ENCODE results near the gene MEF2D.

MEF2D gene

DNA sequence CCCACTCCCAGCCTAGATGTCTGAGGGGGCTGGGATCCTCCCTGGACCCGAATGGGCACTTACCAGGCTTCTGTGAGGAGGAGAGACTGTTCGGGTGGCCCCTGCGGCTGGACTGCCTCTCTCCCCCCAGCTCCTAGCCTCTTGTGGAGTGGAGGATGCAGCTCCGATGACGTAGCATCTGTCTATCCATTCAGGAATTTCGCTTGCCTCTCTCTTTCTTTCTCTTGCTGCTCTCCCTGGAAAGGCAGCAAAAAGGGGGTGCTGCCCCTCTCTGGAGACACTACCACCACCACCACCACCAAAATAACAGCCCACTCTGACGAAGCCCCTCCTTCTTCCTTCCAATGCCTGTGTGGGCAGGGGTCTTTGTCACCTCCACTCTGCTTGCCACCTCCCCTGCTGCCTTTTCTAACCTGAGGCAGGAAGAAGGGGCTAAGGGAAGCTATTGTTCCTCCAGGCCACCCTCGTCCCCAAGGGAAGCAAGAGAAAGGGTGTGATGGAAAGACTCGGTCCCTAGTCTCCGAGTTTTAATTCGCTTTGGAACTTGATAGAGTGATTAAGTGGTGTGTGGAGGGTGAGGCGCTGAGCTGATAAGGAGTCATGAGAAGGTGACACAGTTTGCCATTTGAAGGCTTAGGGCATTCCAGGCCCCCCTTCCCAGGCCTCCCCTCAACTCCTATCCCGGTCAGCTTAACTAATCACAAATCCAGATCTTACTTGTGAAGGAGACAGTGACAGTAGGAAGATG is 71.1 kb downstream of the MEF2D start:
- Mint-ChIP-seq H3K4me3 (no peak overlapping the region), H3K27me3 (ENCODE audit: low read depth) (peaks cover 100% of the 10 kb centered on the region), H3K9me3 (no peaks in the 10 kb centered on the region), H3K27ac (no peak overlapping the region), H3K4me1 (no peaks in the 10 kb centered on the region), H3K36me3 (ENCODE audit: low read depth) (no peaks in the 10 kb centered on the region)
- TF ChIP-seq, protein P1, sequence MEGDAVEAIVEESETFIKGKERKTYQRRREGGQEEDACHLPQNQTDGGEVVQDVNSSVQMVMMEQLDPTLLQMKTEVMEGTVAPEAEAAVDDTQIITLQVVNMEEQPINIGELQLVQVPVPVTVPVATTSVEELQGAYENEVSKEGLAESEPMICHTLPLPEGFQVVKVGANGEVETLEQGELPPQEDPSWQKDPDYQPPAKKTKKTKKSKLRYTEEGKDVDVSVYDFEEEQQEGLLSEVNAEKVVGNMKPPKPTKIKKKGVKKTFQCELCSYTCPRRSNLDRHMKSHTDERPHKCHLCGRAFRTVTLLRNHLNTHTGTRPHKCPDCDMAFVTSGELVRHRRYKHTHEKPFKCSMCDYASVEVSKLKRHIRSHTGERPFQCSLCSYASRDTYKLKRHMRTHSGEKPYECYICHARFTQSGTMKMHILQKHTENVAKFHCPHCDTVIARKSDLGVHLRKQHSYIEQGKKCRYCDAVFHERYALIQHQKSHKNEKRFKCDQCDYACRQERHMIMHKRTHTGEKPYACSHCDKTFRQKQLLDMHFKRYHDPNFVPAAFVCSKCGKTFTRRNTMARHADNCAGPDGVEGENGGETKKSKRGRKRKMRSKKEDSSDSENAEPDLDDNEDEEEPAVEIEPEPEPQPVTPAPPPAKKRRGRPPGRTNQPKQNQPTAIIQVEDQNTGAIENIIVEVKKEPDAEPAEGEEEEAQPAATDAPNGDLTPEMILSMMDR (IDR thresholded peaks at IDR 0.05; ENCODE audit: unreplicated experiment in 3 of 3), result no peak

DNA sequence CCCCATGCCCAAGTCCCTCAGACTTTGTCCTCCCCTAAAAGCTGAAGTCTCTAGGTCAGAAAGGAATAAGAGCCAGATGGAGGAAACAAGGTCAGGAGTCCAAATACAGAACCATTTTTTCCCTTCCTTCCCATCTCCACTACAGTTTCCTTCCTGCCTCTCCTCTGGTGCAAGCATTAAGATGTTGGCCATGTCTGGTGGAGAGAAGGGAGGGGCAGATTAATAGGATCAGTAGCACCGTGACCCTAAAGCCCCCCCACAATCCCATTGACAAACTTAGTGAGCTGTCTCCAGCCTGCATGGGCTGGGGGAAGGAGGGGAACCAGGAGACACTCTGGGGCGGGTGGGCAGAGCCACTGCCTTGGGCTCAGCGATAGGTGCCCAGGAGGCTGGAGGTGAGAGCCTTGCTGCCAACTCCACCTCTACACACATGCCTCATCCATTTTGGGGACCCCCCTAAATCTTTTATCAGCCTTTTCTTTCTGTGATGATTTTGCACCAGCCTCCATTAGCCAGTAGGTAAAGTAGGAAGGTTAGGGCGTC is 71.8 kb downstream of the MEF2D start:
- TF ChIP-seq, protein P1 (IDR thresholded peaks at IDR 0.05; ENCODE audit: unreplicated experiment in 3 of 3), result no peak
- Mint-ChIP-seq H3K4me1 (no peaks in the 10 kb centered on the region), H3K27ac (no peak overlapping the region), H3K4me3 (no peak overlapping the region), H3K36me3 (ENCODE audit: low read depth) (no peaks in the 10 kb centered on the region), H3K9me3 (no peaks in the 10 kb centered on the region), H3K27me3 (ENCODE audit: low read depth) (peaks cover 100% of the 10 kb centered on the region)

DNA sequence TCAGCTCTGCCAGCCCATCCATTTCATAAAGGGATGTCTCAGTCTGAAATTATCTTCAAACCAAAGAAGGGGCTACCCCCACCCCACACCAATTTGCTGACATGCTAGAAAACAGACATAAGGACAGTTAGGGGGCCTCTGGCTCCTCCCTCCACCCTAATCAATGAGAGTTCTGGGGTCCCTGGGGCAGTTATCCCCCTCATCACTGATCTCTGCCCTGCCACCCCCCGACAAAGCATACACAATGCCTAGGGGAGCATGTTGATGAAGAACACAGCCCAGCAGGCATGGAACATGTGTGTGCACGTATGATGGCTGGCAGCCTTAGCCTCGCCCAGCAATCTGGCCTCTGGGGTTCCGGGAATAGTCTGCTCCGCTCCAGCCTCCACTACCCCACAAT is 72.6 kb downstream of the MEF2D start:
- Mint-ChIP-seq H3K9me3 (no peaks in the 10 kb centered on the region), H3K36me3 (ENCODE audit: low read depth) (no peaks in the 10 kb centered on the region), H3K4me1 (no peaks in the 10 kb centered on the region), H3K27me3 (ENCODE audit: low read depth) (peaks cover 100% of the 10 kb centered on the region), H3K4me3 (no peak overlapping the region), H3K27ac (no peak overlapping the region)
- TF ChIP-seq, protein P1 (IDR thresholded peaks at IDR 0.05; ENCODE audit: unreplicated experiment in 3 of 3), result no peak

DNA sequence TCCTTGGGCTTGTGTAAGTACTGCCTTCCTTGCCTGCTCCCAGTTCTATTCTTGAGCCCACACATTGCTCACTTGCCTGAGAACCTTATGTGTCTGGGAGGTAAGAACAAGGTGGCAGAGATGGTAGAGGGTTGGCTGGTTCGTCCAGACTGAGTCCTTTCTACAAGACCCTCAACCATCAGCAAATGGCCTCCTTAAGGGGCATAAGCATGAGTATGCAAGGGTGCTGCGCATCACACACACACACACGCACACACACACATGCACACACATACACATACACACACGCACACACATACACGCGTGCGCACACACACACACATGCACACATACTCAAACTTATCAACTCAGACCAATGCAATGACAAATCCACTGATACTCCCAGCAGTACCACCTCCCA is 74.6 kb downstream of the MEF2D start:
- TF ChIP-seq, protein P1 (IDR thresholded peaks at IDR 0.05; ENCODE audit: unreplicated experiment in 3 of 3), result no peak
- no peak overlapping the region for H3K27ac Mint-ChIP-seq
- peaks cover 100% of the 10 kb centered on the region for H3K27me3 Mint-ChIP-seq (ENCODE audit: low read depth)
- no peaks in the 10 kb centered on the region for H3K36me3 Mint-ChIP-seq (ENCODE audit: low read depth)
- peaks cover 6% of the 10 kb centered on the region for H3K4me1 Mint-ChIP-seq
- no peak overlapping the region for H3K4me3 Mint-ChIP-seq
- H3K9me3 Mint-ChIP-seq, result no peaks in the 10 kb centered on the region

DNA sequence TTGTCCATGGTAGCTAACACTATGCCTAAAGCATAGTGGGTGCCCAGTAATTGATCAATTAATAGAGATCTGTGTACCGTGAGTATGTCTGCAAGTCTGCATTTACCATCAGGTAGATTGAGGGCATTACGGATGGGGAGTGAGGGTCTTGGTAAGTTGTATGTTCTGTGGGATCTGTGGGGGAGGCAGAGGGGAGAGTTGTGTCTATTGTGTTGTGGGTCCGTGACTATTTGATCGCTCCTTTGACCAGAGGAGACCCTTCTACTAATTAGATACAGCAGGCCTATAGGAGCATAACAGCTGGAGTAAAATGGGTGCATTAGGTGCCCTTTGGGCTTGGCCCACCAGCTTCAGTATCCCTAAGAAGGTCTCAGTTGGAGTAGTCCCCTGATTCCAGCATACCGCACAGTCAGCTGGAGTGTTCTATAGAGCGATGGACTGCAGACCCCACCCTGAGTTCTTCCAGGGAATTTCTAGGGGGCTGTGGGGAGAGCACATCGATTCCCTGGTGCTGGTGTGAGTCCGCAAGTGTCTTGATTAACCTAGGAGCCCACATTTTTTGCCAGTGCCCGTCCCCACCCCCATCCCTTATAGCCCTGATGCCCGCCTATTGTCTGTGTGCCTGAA is 75.7 kb downstream of the MEF2D start:
- Mint-ChIP-seq H3K4me1 (peaks cover 6% of the 10 kb centered on the region), H3K9me3 (no peaks in the 10 kb centered on the region)
- TF ChIP-seq, protein P1 (IDR thresholded peaks at IDR 0.05; ENCODE audit: unreplicated experiment in 3 of 3), result no peak

More for the DNA sequence above, 75.7 kb downstream of the MEF2D start:
- no peak overlapping the region for H3K4me3 Mint-ChIP-seq
- no peak overlapping the region for H3K27ac Mint-ChIP-seq
- H3K36me3 Mint-ChIP-seq (ENCODE audit: low read depth), result no peaks in the 10 kb centered on the region
- H3K27me3 Mint-ChIP-seq (ENCODE audit: low read depth), result peaks cover 100% of the 10 kb centered on the region
